Gastroesophageal sphincter (tissue), 4 donors: ENCODE results near the gene A3GALT2. TPM values are rescaled to one million over a fixed set of nuclear protein-coding genes. Genes with fewer than 3 reads are reported as not detected.
"Not testable (repeated sequence)": the region's sequence is repeated elsewhere in the genome, so short reads cannot be mapped to it uniquely, and the experiment has no call there.

Experiments used
- ATAC-seq: fragments of 150-250 bp; one replicate; pipeline ENCODE4 v1.9.1; 2016; ENCODE audit warnings: mild to moderate bottlenecking, moderate library complexity
- H3K27ac ChIP-seq, 4 donors: fragments of 200-600 bp; sonication (generic) in 3 of 4; 1 replicate in 3 of 4; 2 replicates in 1 of 4; pipeline ENCODE4 v1.5.1; 2016 to 2019
- H3K27me3 ChIP-seq: fragments of 200-600 bp; sonication (generic); one replicate; pipeline ENCODE4 v1.5.1; 2019
- H3K36me3 ChIP-seq, 2 donors: fragments of 200-600 bp; sonication (generic); one replicate each; pipeline ENCODE4 v1.5.1; 2019; ENCODE audit warnings: control low read depth in 1 of 2
- H3K4me1 ChIP-seq, 3 donors: fragments of 200-600 bp; sonication (generic); 1 replicate in 2 of 3; 2 replicates in 1 of 3; pipeline ENCODE4 v1.5.1; 2016 to 2019; ENCODE audit warnings: control low read depth in 2 of 3
- H3K4me3 ChIP-seq, 2 donors: fragments of 200-600 bp; sonication (generic); one replicate each; pipeline ENCODE4 v1.5.1; 2019; ENCODE audit warnings: mild to moderate bottlenecking in 1 of 2, moderate library complexity in 1 of 2
- H3K9me3 ChIP-seq, 3 donors: fragments of 200-600 bp; sonication (generic); one replicate each; pipeline ENCODE4 v1.5.1; 2017 to 2019; ENCODE audit warnings: control low read depth in 2 of 3
- EP300 ChIP-seq: sonication (generic); formaldehyde crosslinking; IDR thresholded peaks from one replicate; pipeline ENCODE4 v1.6.1; 2017; ENCODE audit warnings: antibody characterized with exemption, mild to moderate bottlenecking
- POLR2A ChIP-seq, 2 donors: fragments of 450-650 bp; IDR thresholded peaks; one replicate each; pipeline ENCODE4 v1.6.1; 2017; ENCODE audit warnings: antibody characterized with exemption in 2 of 2, mild to moderate bottlenecking in 2 of 2, moderate library complexity in 1 of 2
- POLR2AphosphoS5 ChIP-seq: sonication (generic); formaldehyde crosslinking; IDR thresholded peaks from one replicate; pipeline ENCODE4 v1.6.1; 2017; ENCODE audit warnings: antibody characterized with exemption
- WGBS, 2 donors: methylation state at CpG; one replicate each; pipeline ENCODE4 v1.1.5; 2018; ENCODE audit warnings: low coverage in 1 of 2; 5-methylcytosine and 5-hydroxymethylcytosine counted together
- total RNA-seq, 4 donors: library from RNA; depleted of rRNA; stranded (reverse); fragments of >200 nt; gene quantifications; one replicate each; pipeline ENCODE4 v1.1.0, GENCODE V29; 2016
- TF ChIP-seq, protein P1 (sequence below), 4 experiments: fragments of 200-600 bp in 2 of 4; fragments of 450-650 bp in 2 of 4; sonication (generic) in 1 of 4; IDR thresholded peaks; one replicate each; pipeline ENCODE4 v1.5.1; 2017 to 2019; ENCODE audit warnings: antibody characterized with exemption in 4 of 4, mild to moderate bottlenecking in 2 of 4, moderate library complexity in 2 of 4

Gene A3GALT2
- total RNA-seq, 4 donors from 2014 or later = 0.67 TPM; not detected in 3

GRCh38 chr1:33312413-33312749 lies 8.5 kb downstream of the A3GALT2 start:
- Histone ChIP-seq H3K4me1 (no peaks in the 10 kb centered on the region), H3K27me3 (no peaks in the 10 kb centered on the region), H3K4me3 (no peak overlapping the region), H3K27ac (no peak overlapping the region), H3K36me3 (no peaks in the 10 kb centered on the region), H3K9me3 (no peaks in the 10 kb centered on the region)
- WGBS, 2 donors = 60 to 80% methylated on average over 1 of the region's 5 CpGs
- ATAC-seq = no peak
- no peak for TF ChIP-seq POLR2AphosphoS5
- TF ChIP-seq EP300 = no peak
- no peak for TF ChIP-seq POLR2A (IDR thresholded peaks at IDR 0.05)
- TF ChIP-seq, protein P1, sequence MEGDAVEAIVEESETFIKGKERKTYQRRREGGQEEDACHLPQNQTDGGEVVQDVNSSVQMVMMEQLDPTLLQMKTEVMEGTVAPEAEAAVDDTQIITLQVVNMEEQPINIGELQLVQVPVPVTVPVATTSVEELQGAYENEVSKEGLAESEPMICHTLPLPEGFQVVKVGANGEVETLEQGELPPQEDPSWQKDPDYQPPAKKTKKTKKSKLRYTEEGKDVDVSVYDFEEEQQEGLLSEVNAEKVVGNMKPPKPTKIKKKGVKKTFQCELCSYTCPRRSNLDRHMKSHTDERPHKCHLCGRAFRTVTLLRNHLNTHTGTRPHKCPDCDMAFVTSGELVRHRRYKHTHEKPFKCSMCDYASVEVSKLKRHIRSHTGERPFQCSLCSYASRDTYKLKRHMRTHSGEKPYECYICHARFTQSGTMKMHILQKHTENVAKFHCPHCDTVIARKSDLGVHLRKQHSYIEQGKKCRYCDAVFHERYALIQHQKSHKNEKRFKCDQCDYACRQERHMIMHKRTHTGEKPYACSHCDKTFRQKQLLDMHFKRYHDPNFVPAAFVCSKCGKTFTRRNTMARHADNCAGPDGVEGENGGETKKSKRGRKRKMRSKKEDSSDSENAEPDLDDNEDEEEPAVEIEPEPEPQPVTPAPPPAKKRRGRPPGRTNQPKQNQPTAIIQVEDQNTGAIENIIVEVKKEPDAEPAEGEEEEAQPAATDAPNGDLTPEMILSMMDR (IDR thresholded peaks at IDR 0.05) = no peak

GRCh38 chr1:33311706-33312412 lies 9.0 kb downstream of the A3GALT2 start:
- Histone ChIP-seq H3K27ac (no peak overlapping the region), H3K9me3 (no peaks in the 10 kb centered on the region), H3K4me1 (peaks cover 0 to 5% (median 4%) of the 10 kb centered on the region in 3 donors), H3K27me3 (peaks cover 4% of the 10 kb centered on the region), H3K4me3 (no peak overlapping the region), H3K36me3 (no peaks in the 10 kb centered on the region)
- TF ChIP-seq POLR2A (IDR thresholded peaks at IDR 0.05) (no peak), POLR2AphosphoS5 (no peak), EP300 (no peak)
- TF ChIP-seq, protein P1 (IDR thresholded peaks at IDR 0.05) = no peak
- whole genome bisulfite sequencing, 2 donors = 100% methylated on average over 3 of the region's 7 CpGs; no CpG with 5 or more reads in 1 of the 2 donors
- no peak for ATAC-seq

GRCh38 chr1:33310702-33311101 lies 10.2 kb downstream of the A3GALT2 start:
- no peaks in the 10 kb centered on the region for H3K9me3 ChIP-seq
- H3K4me3 ChIP-seq = no peak overlapping the region
- WGBS, 2 donors = 91% methylated on average over 6 of the region's 8 CpGs; no CpG with 5 or more reads in 1 of the 2 donors
- peaks cover 12% of the 10 kb centered on the region for H3K27me3 ChIP-seq
- ATAC-seq = no peak
- no peak overlapping the region for H3K27ac ChIP-seq
- no peaks in the 10 kb centered on the region for H3K36me3 ChIP-seq
- TF ChIP-seq POLR2A (IDR thresholded peaks at IDR 0.05) = no peak
- TF ChIP-seq, protein P1 (IDR thresholded peaks at IDR 0.05) = no peak
- peaks cover 0 to 15% (median 9%) of the 10 kb centered on the region in 3 donors for H3K4me1 ChIP-seq

- H3K9me3 ChIP-seq, H3K27ac ChIP-seq, ATAC-seq, H3K4me3 ChIP-seq, H3K36me3 ChIP-seq: not testable (repeated sequence)
- Histone ChIP-seq H3K27me3 (peaks cover 12% of the 10 kb centered on the region), H3K4me1 (peaks cover 0 to 15% (median 9%) of the 10 kb centered on the region in 3 donors)
- no CpG with 5 or more reads among the region's 32 CpGs for WGBS, 2 donors
Measured at GRCh38 chr1:33309351-33309750, 11.5 kb downstream of the A3GALT2 start.

- H3K36me3 ChIP-seq = no peaks in the 10 kb centered on the region
- peak overlapping the region in 1 of 2 donors; percentile 44 for H3K4me3 ChIP-seq
- H3K4me1 ChIP-seq = peaks cover 0 to 15% (median 9%) of the 10 kb centered on the region in 3 donors
- H3K27ac ChIP-seq = no peak overlapping the region
- no peak for ATAC-seq
- peaks cover 12% of the 10 kb centered on the region for H3K27me3 ChIP-seq
- TF ChIP-seq POLR2AphosphoS5 (no peak), POLR2A (IDR thresholded peaks at IDR 0.05) (no peak), EP300 (no peak)
- TF ChIP-seq, protein P1 (IDR thresholded peaks at IDR 0.05) = no peak
- no peaks in the 10 kb centered on the region for H3K9me3 ChIP-seq
- no CpG with 5 or more reads among the region's 5 CpGs for WGBS, 2 donors
Measured at GRCh38 chr1:33307494-33307864, 13.4 kb downstream of the A3GALT2 start.
